Left lung (tissue), 10 donors: ENCODE results near the gene DCUN1D2. TPM values are rescaled to one million over a fixed set of nuclear protein-coding genes. Genes with fewer than 3 reads are reported as not detected.
A peak's percentile ranks its signal among the peaks of the same experiment; 100 is the strongest.

Experiments used
- ATAC-seq: fragments of 200-7000 bp; cut with Tn5 transposase; one replicate; pipeline ENCODE4 v1.9.1; 2020; ENCODE audit warnings: moderate library complexity
- DNase-seq, 4 donors: peaks; one replicate each; pipeline ENCODE4 v3.0.0-alpha.2; 2013 to 2020
- H3K27ac ChIP-seq, 2 donors: fragments of 200-600 bp; sonication (generic) in 1 of 2; one replicate each; pipeline versions ENCODE4 v1.5.0 to v1.8.0; 2020 to 2021
- H3K27me3 ChIP-seq, 2 donors: fragments of 200-600 bp; sonication (generic) in 1 of 2; one replicate each; pipeline versions ENCODE4 v1.5.0 to v1.8.0; 2020 to 2021
- H3K36me3 ChIP-seq, 2 donors: fragments of 200-600 bp; sonication (generic) in 1 of 2; one replicate each; pipeline versions ENCODE4 v1.5.0 to v1.8.0; 2020 to 2021
- H3K4me1 ChIP-seq, 2 donors: fragments of 200-600 bp; one replicate each; pipeline ENCODE4 v1.8.0; 2021
- H3K4me3 ChIP-seq, 2 donors: fragments of 200-600 bp; sonication (generic) in 1 of 2; one replicate each; pipeline versions ENCODE4 v1.5.0 to v1.8.0; 2020 to 2021; ENCODE audit warnings: mild to moderate bottlenecking in 1 of 2
- H3K9me3 ChIP-seq, 2 donors: fragments of 200-600 bp; sonication (generic) in 1 of 2; one replicate each; pipeline versions ENCODE4 v1.5.0 to v1.8.0; 2020 to 2021
- intact Hi-C, 2 donors: fragments of 100-400 bp; cut with DNase I; formaldehyde crosslinking; loops; one replicate each; pipeline versions ENCODE4 v1.11.2 to v1.14.2; 2022
- polyA plus RNA-seq, 6 donors: library from polyadenylated mRNA; unstranded; fragments of 120-200 nt; gene quantifications; one replicate each; pipeline ENCODE4 v1.2.1, GENCODE V29; 2013; ENCODE audit not compliant: insufficient read length in 6 of 6
- total RNA-seq, 2 donors: library from RNA; stranded (reverse); fragmentation: NEBNext Ultra II Directional; extraction: Animal tissue kit (Norgen Biotek cat#: 25700); gene quantifications; one replicate each; pipeline ENCODE4 v1.2.1, GENCODE V29; 2021
- TF ChIP-seq, protein P1 (sequence below), 2 donors: fragments of 200-600 bp; sonication (generic) in 1 of 2; IDR thresholded peaks; one replicate each; pipeline versions ENCODE4 v1.5.0 to v1.8.0; 2021; ENCODE audit warnings: antibody characterized with exemption in 2 of 2
- donor health status: DM: no; HTN: yes; CAD: no.
- donor health status: DM: no; HTN: no; CAD: no.

The DCUN1D2 gene
- total and polyA plus RNA-seq, 8 donors: 10.3 to 26.3 (median 19.2) TPM

DNA sequence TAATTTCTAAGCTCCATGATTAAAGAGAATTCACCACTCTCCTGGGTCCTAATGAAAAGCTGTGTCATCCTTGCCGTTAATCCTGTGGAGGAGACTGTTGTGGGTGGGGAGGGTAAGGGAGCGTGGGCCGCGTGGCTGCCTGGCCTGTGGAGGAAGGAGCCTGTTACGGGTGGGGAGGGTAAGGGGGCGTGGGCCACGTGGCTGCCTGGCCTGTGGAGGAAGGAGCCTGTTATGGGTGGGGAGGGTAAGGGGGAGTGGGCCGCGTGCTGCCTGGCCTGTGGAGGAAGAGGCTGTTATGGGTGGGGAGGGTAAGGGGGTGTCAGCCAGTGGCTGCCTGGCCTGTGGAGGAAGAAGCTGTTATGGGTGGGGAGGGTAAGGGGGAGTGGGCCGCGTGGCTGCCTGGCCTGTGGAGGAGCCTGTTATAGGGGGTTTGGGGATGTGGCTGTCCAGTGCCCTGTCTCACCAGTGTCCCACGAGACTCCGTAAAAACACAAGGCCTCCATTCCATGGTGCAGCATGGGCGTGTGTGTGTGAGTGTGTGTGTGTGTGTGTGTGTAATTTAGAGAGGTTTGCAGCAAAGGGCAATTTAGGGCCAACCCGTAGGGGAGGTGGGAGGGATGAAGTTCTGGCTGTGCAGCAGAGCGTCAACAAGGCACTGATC is 15.6 kb upstream of the DCUN1D2 start:
- no peak overlapping the region for H3K4me3 ChIP-seq
- H3K27ac ChIP-seq: no peak overlapping the region
- H3K9me3 ChIP-seq: no peaks in the 10 kb centered on the region
- no peaks in the 10 kb centered on the region for H3K27me3 ChIP-seq
- peaks cover 0 to 22% of the 10 kb centered on the region in 2 donors for H3K4me1 ChIP-seq
- DNase-seq (no peak), ATAC-seq (peak; percentile 33)
- intact Hi-C loops: no loop called here
- TF ChIP-seq, protein P1, sequence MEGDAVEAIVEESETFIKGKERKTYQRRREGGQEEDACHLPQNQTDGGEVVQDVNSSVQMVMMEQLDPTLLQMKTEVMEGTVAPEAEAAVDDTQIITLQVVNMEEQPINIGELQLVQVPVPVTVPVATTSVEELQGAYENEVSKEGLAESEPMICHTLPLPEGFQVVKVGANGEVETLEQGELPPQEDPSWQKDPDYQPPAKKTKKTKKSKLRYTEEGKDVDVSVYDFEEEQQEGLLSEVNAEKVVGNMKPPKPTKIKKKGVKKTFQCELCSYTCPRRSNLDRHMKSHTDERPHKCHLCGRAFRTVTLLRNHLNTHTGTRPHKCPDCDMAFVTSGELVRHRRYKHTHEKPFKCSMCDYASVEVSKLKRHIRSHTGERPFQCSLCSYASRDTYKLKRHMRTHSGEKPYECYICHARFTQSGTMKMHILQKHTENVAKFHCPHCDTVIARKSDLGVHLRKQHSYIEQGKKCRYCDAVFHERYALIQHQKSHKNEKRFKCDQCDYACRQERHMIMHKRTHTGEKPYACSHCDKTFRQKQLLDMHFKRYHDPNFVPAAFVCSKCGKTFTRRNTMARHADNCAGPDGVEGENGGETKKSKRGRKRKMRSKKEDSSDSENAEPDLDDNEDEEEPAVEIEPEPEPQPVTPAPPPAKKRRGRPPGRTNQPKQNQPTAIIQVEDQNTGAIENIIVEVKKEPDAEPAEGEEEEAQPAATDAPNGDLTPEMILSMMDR (IDR thresholded peaks at IDR 0.05): no peak
- peaks cover 0 to 75% of the 10 kb centered on the region in 2 donors for H3K36me3 ChIP-seq

DNA sequence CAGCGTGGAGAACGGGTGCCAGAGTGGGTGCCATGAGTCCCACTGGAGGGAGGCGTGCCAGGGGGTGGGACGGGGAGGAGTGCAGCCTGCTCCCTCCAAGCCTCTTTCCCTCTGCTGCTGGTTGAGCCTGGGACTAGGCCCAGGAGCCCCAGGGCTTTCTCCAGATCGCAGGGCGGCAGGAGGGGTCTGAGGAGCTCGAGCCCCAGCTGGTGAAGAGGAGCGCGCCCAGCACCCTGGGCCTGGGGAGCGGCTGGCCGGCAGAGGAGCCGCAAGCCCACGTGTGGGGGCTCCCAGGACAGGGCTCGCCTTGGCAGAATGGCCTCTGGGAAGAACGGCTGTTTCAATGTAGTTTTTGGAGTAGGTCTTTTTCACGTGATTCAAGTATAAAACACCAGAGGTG is 12.2 kb upstream of the DCUN1D2 start:
- intact Hi-C loops: no loop called here
- H3K27ac ChIP-seq: no peak overlapping the region
- H3K27me3 ChIP-seq: no peaks in the 10 kb centered on the region
- DNase-seq: no peak
- TF ChIP-seq, protein P1 (IDR thresholded peaks at IDR 0.05): no peak
- H3K4me3 ChIP-seq: no peak overlapping the region
- H3K4me1 ChIP-seq: peaks cover 0 to 11% of the 10 kb centered on the region in 2 donors
- ATAC-seq: no peak
- H3K36me3 ChIP-seq: peaks cover 0 to 84% of the 10 kb centered on the region in 2 donors
- no peaks in the 10 kb centered on the region for H3K9me3 ChIP-seq

DNA sequence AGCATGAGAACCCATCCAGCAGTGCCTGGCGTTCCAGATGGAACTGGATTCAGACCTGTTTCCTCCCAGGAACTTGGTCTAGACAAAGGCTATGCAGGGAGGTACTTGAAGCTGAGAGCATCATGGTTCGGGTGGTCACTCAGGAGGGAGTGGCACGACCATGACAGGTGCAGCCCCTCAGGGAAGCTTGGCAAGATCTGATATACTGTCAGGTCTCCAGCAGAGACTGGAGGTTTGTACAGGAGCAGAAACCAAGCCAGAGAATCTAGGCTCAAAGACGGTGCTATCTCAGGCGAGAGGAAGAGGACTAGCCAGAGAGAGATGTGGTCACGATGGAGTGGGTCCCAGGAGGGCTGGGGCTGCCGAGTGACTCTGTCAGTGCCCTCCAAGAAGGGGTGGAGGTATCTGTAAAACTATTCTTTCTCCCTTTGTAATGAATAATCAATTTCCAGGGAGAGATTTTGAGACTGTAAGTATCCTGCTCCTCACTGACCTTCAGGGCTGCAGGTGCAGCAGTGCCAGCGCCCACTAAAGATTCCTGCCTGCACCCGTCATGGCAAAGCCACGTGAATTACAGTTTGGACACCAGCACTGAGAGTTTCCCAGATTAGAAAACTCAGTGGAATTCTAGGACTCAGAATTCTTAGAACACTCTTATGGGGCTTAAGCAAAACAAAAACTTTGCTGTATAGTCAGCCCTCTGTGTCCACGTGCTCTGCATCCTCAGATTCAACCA is 10.2 kb upstream of the DCUN1D2 start:
- Histone ChIP-seq H3K4me3 (no peak overlapping the region), H3K4me1 (peaks cover 0 to 12% of the 10 kb centered on the region in 2 donors), H3K36me3 (peaks cover 0 to 92% of the 10 kb centered on the region in 2 donors), H3K27ac (no peak overlapping the region), H3K27me3 (no peaks in the 10 kb centered on the region), H3K9me3 (no peaks in the 10 kb centered on the region)
- TF ChIP-seq, protein P1 (IDR thresholded peaks at IDR 0.05): no peak
- intact Hi-C loops: no loop called here
- DNase-seq (no peak), ATAC-seq (no peak)

DNA sequence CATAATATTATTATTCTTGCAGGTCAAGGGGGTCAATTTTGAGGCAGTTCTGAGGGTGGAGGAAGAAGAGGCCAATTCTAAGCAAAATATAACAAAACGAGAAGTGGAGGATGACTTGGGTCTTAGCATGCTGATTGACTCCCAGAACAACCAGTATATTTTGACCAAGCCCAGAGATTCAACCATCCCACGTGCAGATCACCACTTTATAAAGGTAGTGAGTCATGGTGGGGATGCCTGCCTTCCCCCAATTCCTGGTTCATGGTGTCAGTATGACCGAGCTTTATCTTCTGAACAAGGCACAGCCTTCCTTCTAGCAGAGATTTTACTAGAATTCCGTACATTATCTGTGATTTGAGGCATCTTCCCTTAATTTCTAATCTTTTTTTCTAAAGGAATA is 9.4 kb upstream of the DCUN1D2 start:
- intact Hi-C loops: no loop called here
- DNase-seq: no peak
- Histone ChIP-seq H3K27ac (no peak overlapping the region), H3K4me1 (peaks cover 0 to 9% of the 10 kb centered on the region in 2 donors), H3K36me3 (peaks cover 4 to 92% of the 10 kb centered on the region in 2 donors), H3K9me3 (no peaks in the 10 kb centered on the region), H3K4me3 (no peak overlapping the region), H3K27me3 (no peaks in the 10 kb centered on the region)
- TF ChIP-seq, protein P1 (IDR thresholded peaks at IDR 0.05): no peak
- ATAC-seq: no peak

DNA sequence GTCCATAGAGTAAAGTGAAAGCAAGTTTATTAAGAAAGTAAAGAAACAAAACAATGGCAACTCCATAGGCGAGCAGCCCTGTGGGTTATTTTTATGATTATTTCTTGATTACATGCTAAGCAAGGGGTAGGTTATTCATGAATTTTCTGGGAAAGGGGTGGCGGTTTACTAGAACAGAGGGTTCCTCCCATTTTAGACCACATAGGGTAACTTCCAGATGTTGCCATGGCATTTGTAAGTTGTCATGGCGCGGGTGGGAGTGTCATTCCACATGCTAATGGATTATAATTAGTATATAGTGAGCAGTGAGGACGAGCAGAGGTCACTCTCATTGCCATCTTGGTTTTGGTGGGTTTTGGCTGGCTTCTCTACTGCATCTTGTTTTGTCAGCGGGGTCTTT is 8.4 kb upstream of the DCUN1D2 start:
- H3K27ac ChIP-seq: no peak overlapping the region
- peaks cover 1 to 19% of the 10 kb centered on the region in 2 donors for H3K4me1 ChIP-seq
- intact Hi-C loops: no loop called here
- no peaks in the 10 kb centered on the region for H3K9me3 ChIP-seq
- H3K4me3 ChIP-seq: no peak overlapping the region
- TF ChIP-seq, protein P1 (IDR thresholded peaks at IDR 0.05): no peak
- ATAC-seq (no peak), DNase-seq (no peak)
- H3K36me3 ChIP-seq: peaks cover 4 to 86% of the 10 kb centered on the region in 2 donors
- H3K27me3 ChIP-seq: no peaks in the 10 kb centered on the region
